BLaER1 treated with 17β-estradiol and CSF1 and Interleukin-3, amounts not matched to agents 10 nM and 100 nM (cell line): ENCODE results near the gene CYP8B1.

ENCODE experiments used
- H3K27ac ChIP-seq, 11 experiments: shearing (Covaris generic); formaldehyde crosslinking; 2 replicates each; pipeline ENCODE4 v1.8.1; 2022
- H3K27me3 ChIP-seq, 11 experiments: shearing (Covaris generic); formaldehyde crosslinking; 2 replicates each; pipeline ENCODE4 v1.8.1; 2022
- H3K36me3 ChIP-seq, 11 experiments: shearing (Covaris generic); formaldehyde crosslinking; 2 replicates each; pipeline ENCODE4 v1.8.1; 2022
- H3K4me1 ChIP-seq, 10 experiments: shearing (Covaris generic); formaldehyde crosslinking; 2 replicates each; pipeline ENCODE4 v1.8.1; 2022
- H3K4me2 ChIP-seq, 11 experiments: shearing (Covaris generic); formaldehyde crosslinking; 2 replicates each; pipeline ENCODE4 v1.8.1; 2022
- H3K4me3 ChIP-seq, 10 experiments: shearing (Covaris generic); formaldehyde crosslinking; 2 replicates each; pipeline ENCODE4 v1.8.1; 2022
- H3K9ac ChIP-seq, 11 experiments: shearing (Covaris generic); formaldehyde crosslinking; 2 replicates each; pipeline ENCODE4 v1.8.1; 2022
- H3K9me3 ChIP-seq, 11 experiments: shearing (Covaris generic); formaldehyde crosslinking; replicated peaks in 1 of 11; 2 replicates each; pipeline ENCODE4 v1.8.1; 2022
- H4K20me1 ChIP-seq, 11 experiments: shearing (Covaris generic); formaldehyde crosslinking; 2 replicates each; pipeline ENCODE4 v1.8.1; 2022
- Cebpa-rat ChIP-seq, 11 experiments: shearing (Covaris generic); IDR thresholded peaks; 2 replicates each; pipeline ENCODE4 v1.8.1; 2022

Gene CYP8B1

DNA sequence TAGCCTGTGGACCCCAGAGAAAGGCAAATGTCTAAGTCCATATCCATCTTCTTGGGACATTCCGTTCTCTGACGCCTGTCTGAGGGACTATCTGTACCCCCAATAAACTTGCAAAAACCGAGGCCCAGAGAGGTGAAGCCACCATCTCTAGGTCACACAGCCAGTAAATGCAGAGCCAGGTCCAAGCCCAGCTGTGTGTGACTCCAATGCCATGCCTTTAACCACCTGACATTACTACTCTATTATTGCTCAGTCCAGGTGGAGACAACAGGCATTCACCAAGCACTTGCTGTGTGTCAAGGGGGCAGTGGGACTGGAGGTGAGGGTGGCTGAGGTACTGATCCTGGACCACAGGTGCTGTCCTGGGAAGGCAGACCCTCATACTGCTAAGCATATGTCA is 25.4 kb downstream of the CYP8B1 start:
- Histone ChIP-seq H3K4me2 (peak overlapping the region in 2 of 11 experiments; percentile 2 to 71; a peak in 1 of 22 replicates), H3K9ac (no peak overlapping the region), H4K20me1 (no peaks in the 10 kb centered on the region), H3K4me1 (peaks cover 43 to 76% (median 67%) of the 10 kb centered on the region in 10 experiments), H3K27me3 (no peaks in the 10 kb centered on the region), H3K36me3 (no peaks in the 10 kb centered on the region), H3K27ac (no peak overlapping the region), H3K4me3 (no peak overlapping the region), H3K9me3 (no peaks in the 10 kb centered on the region)
- TF ChIP-seq Cebpa-rat (IDR thresholded peaks at IDR 0.05) = no peak

- Histone ChIP-seq H4K20me1 (no peaks in the 10 kb centered on the region), H3K27ac (peak overlapping the region in 2 of 11 experiments; percentile 10 to 79; a peak in 1 of 22 replicates), H3K27me3 (no peaks in the 10 kb centered on the region), H3K36me3 (no peaks in the 10 kb centered on the region), H3K4me2 (peak overlapping the region in 2 of 11 experiments; percentile 18 to 94; a peak in 4 of 22 replicates), H3K4me1 (peaks cover 43 to 87% (median 77%) of the 10 kb centered on the region in 10 experiments), H3K9ac (no peak overlapping the region), H3K4me3 (no peak overlapping the region), H3K9me3 (no peaks in the 10 kb centered on the region)
- TF ChIP-seq Cebpa-rat (IDR thresholded peaks at IDR 0.05) = no peak
These were observed 26.7 kb downstream of the CYP8B1 start for GRCh38 chr3:42849017-42849416.

DNA sequence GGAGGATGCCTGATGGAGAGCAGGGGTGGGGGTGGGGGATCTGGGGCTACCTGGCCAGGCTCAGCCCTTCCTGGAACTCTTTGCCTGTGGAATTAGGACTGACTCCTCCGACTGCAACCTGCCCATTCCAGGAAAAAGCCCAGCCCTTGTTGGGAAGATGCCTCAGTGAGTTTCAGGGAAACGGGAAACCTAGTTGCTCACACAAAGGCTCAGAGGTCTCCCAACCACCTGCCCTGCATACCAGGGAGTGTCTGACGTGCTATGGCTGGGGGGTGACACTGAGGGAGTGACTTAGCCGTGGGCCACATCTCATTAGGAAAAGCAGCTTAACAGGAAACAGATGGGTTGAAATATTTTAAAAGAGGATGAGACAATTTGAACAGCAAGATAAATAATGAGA is 27.9 kb downstream of the CYP8B1 start:
- H3K9ac ChIP-seq = peak overlapping the region; percentile 39 to 71 (median 55); a peak in 17 of 22 replicates
- H3K36me3 ChIP-seq = no peaks in the 10 kb centered on the region
- no peak for TF ChIP-seq Cebpa-rat (IDR thresholded peaks at IDR 0.05)
- peak overlapping the region; percentile 58 to 80 (median 75); a peak in 21 of 22 replicates for H3K27ac ChIP-seq
- no peaks in the 10 kb centered on the region for H4K20me1 ChIP-seq
- peaks cover 47 to 78% (median 71%) of the 10 kb centered on the region in 10 experiments for H3K4me1 ChIP-seq
- peak overlapping the region; percentile 65 to 94 (median 80) for H3K4me2 ChIP-seq
- H3K9me3 ChIP-seq = no peaks in the 10 kb centered on the region
- peak overlapping the region in 3 of 10 experiments; percentile 2 to 28 (median 15); a peak in 2 of 20 replicates for H3K4me3 ChIP-seq
- no peaks in the 10 kb centered on the region for H3K27me3 ChIP-seq

DNA sequence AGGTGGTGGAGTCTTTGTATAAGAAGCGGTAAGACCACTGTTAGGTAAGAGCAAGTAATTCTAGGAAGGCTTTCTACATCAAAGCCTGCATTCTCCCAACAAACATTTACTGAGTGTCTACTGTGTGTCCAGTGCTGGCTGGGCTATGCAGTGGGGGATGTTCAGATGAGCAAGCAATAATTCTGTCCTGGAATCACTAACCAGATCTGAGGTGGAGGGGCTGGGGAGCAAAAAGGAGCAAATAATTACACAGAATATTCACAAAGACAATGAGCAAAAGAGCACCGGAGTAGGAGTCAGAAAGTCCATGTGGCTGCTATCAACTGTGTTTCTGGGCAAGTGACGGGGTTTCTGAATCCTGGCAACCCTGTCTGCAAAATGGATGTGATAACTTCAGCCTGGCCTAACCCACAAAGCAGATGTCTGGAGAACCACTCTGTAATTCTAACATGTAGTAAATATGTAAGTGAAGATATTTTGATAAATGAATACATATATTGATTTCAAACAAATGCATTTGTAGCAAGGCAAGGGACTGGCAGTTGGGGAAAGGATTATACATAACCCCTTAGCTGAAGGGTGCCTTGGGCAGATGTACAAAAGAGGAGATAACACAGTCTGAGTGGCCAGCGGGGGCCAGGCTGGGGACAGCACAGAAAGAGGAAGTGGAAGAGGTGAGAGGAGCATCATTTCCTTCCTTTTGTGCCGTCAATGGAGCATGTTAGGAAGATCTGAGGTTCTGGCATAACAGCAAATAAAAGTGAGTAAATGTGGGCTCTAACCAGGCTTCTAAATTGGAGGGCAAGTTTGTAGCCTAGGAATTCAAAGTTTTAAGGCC is 28.8 kb downstream of the CYP8B1 start:
- H3K27ac ChIP-seq = peak overlapping the region; percentile 58 to 80 (median 75); a peak in 21 of 22 replicates
- H3K4me1 ChIP-seq = peaks cover 39 to 70% (median 63%) of the 10 kb centered on the region in 10 experiments

GRCh38 chr3:42844815-42845214 is 30.9 kb downstream of the CYP8B1 start:
- Histone ChIP-seq H3K4me2 (peak overlapping the region in 8 of 11 experiments; percentile 33 to 59 (median 46); a peak in 15 of 22 replicates), H3K9me3 (no peaks in the 10 kb centered on the region), H4K20me1 (no peaks in the 10 kb centered on the region), H3K36me3 (no peaks in the 10 kb centered on the region), H3K4me3 (no peak overlapping the region), H3K27me3 (no peaks in the 10 kb centered on the region), H3K9ac (no peak overlapping the region), H3K4me1 (peaks cover 37 to 64% (median 56%) of the 10 kb centered on the region in 10 experiments), H3K27ac (no peak overlapping the region)
- TF ChIP-seq Cebpa-rat (IDR thresholded peaks at IDR 0.05) = no peak

More for the DNA sequence above, 28.8 kb downstream of the CYP8B1 start:
- H3K9me3 ChIP-seq = no peaks in the 10 kb centered on the region
- no peaks in the 10 kb centered on the region for H3K27me3 ChIP-seq
- peak overlapping the region; percentile 65 to 94 (median 80) for H3K4me2 ChIP-seq
- H3K36me3 ChIP-seq = no peaks in the 10 kb centered on the region
- no peak for TF ChIP-seq Cebpa-rat (IDR thresholded peaks at IDR 0.05)
- H3K9ac ChIP-seq = peak overlapping the region; percentile 39 to 71 (median 55); a peak in 19 of 22 replicates
- peak overlapping the region in 3 of 10 experiments; percentile 2 to 28 (median 15); a peak in 4 of 20 replicates for H3K4me3 ChIP-seq
- no peaks in the 10 kb centered on the region for H4K20me1 ChIP-seq

- Histone ChIP-seq H3K4me2 (peak overlapping the region in 9 of 11 experiments; percentile 30 to 59 (median 46); a peak in 16 of 22 replicates), H3K4me3 (no peak overlapping the region), H3K27me3 (no peaks in the 10 kb centered on the region), H3K9me3 (no peaks in the 10 kb centered on the region), H3K4me1 (peaks cover 37 to 64% (median 57%) of the 10 kb centered on the region in 10 experiments), H3K27ac (no peak overlapping the region), H4K20me1 (no peaks in the 10 kb centered on the region), H3K36me3 (no peaks in the 10 kb centered on the region), H3K9ac (no peak overlapping the region)
- TF ChIP-seq Cebpa-rat (IDR thresholded peaks at IDR 0.05) = no peak
These were observed 31.3 kb downstream of the CYP8B1 start for GRCh38 chr3:42844412-42844713.

DNA sequence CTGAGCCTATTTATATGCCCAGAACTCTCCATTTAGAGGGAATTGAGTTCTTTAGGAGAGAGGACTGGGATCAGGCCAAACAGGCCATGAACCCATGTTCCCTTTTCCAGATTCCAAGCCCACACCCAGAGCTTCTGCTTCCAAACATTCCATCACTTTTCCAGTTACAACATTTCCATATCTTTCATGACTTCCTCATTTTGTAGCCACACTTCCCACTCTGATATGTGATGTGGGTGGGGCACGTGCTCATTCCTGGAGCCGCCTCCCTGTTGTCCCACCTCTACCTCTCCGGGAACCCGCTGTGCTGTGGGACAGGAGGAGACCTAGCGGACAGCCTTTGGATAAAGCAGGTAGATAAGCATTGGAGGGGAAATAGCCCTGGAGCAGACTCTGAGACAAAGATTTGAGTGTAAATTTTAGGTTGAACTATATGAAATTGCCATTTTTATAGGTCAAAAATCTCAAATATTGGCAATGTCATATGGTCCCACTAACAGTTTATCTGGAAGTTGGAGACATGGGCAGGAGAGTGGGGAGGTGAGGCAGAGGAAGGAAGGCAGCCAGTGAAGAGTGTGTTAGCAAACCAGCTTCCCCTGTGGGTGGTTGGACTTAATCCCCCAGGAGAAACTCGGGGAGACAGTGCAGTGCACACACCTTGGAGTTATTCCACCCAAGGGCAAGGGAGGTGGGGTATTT is 31.8 kb downstream of the CYP8B1 start:
- H3K4me3 ChIP-seq = no peak overlapping the region
- H3K36me3 ChIP-seq = no peaks in the 10 kb centered on the region
- no peak overlapping the region for H3K9ac ChIP-seq
- no peak overlapping the region for H3K27ac ChIP-seq
- peaks cover 37 to 60% (median 54%) of the 10 kb centered on the region in 10 experiments for H3K4me1 ChIP-seq
- TF ChIP-seq Cebpa-rat (IDR thresholded peaks at IDR 0.05) = no peak
- peak overlapping the region; percentile 6 to 59 (median 46); a peak in 20 of 22 replicates for H3K4me2 ChIP-seq
- H3K9me3 ChIP-seq = no peaks in the 10 kb centered on the region
- no peaks in the 10 kb centered on the region for H3K27me3 ChIP-seq
- H4K20me1 ChIP-seq = no peaks in the 10 kb centered on the region

DNA sequence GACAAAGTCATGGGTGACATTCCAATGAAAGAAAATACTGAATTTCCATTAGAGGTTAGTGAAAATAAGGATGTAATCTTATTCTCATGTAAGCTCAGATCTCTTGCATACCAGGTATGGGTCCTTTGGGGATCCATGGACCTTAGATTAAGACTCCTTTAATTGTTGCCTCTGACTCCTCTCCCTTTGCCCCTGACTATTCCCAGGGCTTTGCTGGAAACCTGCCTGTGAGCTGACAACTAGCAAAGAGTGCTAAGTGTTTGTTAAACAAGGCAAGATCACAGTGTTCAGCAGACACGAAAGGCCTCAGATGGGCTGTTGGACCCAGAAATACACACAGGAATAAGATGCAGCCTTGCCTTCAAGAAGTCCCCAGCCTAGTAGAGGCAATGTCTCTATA is 34.3 kb downstream of the CYP8B1 start:
- Histone ChIP-seq H3K9ac (no peak overlapping the region), H3K4me3 (no peak overlapping the region), H3K27me3 (no peaks in the 10 kb centered on the region), H3K4me2 (no peak overlapping the region), H3K9me3 (no peaks in the 10 kb centered on the region), H3K4me1 (peaks cover 17 to 35% (median 31%) of the 10 kb centered on the region in 10 experiments), H4K20me1 (no peaks in the 10 kb centered on the region), H3K36me3 (no peaks in the 10 kb centered on the region), H3K27ac (no peak overlapping the region)
- TF ChIP-seq Cebpa-rat (IDR thresholded peaks at IDR 0.05) = no peak

DNA sequence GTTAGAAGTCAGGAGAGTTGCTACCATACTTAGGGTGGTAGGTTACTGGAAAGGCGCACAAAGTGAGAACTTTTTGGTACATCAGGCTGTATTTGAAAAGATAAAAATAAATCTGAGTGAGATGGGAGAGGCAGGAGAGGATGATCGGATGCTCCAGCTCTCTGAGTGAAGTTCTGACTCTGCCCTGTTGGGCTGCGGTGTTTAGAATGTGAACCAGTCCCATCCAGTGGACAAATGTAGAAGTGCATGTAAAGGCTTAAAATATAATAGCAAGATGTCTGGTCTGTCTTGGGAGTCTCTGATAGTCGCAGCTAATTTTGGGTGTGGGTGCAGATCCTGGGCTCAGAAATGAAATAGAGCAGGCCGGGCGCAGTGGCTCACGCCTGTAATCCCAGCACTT is 36.1 kb downstream of the CYP8B1 start:
- H3K9me3 ChIP-seq = no peaks in the 10 kb centered on the region
- no peaks in the 10 kb centered on the region for H4K20me1 ChIP-seq
- TF ChIP-seq Cebpa-rat (IDR thresholded peaks at IDR 0.05) = no peak
- H3K9ac ChIP-seq = no peak overlapping the region
- peaks cover 8 to 25% (median 17%) of the 10 kb centered on the region in 10 experiments for H3K4me1 ChIP-seq
- no peak overlapping the region for H3K27ac ChIP-seq
- no peak overlapping the region for H3K4me3 ChIP-seq
- peak overlapping the region in 6 of 11 experiments; percentile 4 to 29 (median 26); a peak in 4 of 22 replicates for H3K4me2 ChIP-seq
- no peaks in the 10 kb centered on the region for H3K36me3 ChIP-seq
- H3K27me3 ChIP-seq = no peaks in the 10 kb centered on the region
